Measurements from ENCODE around the gene DNASE1.

Gene DNASE1

DNA sequence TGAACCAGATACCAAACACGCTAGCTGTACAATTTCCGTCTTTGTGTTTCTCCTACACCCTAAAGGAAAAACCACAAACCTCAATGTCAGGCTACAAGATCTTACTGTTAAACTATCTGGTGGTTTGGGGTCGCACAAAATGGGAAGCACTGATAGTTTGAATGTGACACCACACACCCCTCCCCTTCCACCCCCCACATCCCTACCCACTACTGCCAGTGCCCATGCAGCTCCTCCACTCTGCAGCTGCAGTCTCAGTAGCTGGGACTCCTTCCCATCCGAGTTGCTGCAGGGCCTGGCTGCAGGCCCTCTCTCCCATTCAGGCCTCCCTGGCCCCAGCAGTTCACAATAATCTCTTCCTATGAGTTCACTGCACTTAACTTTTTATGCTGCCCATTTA is 44.5 kb downstream of the DNASE1 start:
- no peak for DNase-seq

- DNase-seq, result no peak
These were observed 47.0 kb downstream of the DNASE1 start for GRCh38 chr16:3701531-3701930.

DNA sequence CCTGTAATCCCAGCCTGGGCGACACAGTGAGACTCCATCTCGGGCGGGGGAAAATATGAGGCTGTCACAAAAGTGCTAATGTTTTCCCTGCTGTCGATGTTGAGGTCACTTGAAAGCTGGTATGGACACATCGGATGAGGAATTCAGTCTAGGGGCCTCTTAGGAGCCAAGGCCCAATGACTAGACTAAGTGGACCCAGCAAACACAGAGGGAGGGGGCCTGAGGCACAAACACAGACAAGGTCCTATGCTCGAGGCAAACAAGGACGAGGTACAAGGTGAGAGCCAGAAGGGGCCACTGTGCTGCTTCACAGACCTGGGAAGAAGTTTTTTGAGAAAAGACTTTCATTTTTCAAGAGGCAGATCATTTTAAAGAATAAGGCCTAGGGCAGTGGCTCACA is 47.6 kb downstream of the DNASE1 start:
- no peak for DNase-seq

GRCh38 chr16:3706253-3707012 is 51.9 kb downstream of the DNASE1 start:
- no peak for DNase-seq
